GM21447 (cell line): ENCODE data around the gene EDEM3.

ENCODE experiments used
- ATAC-seq: cut with Tn5 transposase; IDR thresholded peaks from one replicate; pipeline ENCODE4 v1.9.1; 2021; ENCODE audit not compliant: unreplicated experiment

Gene EDEM3

DNA sequence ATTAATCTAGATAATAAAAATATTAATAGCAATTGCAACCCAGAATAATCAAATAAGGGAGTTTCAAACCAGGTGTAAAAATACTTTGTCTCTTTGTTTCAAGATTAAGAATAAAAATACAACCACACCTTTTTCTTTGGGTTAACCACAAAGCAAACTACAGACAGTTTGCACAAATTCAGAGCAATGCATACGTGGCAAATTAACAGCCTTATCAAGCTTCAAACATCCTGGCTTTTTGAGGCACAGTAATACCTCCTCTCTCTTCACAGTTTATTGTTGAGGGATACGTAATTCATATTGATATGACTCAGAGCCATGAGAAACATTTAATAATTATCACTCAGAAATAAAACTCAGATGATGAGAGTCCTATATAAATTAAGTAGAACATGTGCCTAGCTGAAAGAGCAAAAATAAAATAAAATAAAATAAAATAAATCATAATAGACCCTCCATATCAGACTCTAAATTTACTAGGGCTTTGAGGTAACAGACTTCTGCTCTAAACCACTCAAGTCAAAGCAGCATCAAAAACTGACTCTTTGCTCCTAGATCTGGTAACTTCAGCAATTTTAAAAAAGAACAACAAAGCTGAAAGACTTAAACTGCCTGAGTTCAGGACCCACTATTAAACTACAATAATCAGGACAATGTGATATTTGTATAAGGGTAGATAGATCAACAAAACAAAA, 11.4 kb downstream of the EDEM3 start:
- no peak for ATAC-seq

GRCh38 chr1:184740344-184740743, 14.3 kb downstream of the EDEM3 start:
- ATAC-seq, result no peak

DNA sequence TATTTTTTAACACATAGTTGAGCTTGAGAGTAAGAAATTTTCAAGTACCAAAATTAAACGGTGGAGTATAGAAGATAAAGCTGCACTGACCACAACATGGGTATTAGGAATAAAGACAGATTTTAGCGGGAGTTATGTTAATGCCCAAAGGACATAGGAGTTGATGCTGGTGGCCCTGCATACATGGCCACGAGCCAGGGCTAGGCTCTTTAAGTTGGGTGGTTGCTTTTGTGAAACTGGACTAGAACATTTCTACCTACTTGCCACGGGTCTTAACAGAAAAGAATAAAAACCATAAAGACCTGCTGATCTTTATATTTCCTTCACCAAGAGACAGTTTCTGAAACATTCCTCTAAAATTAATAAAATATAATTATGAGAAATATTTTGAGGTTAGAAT, 14.9 kb downstream of the EDEM3 start:
- ATAC-seq, result no peak

DNA sequence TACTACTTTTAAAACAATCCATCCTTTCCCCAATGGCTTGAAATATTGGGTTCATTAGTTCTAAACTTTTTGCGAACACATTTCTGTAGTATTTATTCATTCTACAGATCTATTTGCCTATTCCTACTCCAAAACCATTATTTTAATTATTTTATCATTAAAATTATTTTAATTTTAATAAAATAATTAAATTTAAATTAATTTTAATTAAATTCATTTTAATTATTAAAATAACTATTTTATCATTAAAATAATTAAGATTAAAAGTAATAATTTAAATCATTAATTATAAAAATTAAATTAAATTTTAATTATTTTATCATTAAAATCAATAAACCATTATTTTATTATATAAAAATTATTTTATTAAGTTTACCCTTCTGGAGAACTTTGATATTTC, 15.6 kb downstream of the EDEM3 start:
- no peak for ATAC-seq

DNA sequence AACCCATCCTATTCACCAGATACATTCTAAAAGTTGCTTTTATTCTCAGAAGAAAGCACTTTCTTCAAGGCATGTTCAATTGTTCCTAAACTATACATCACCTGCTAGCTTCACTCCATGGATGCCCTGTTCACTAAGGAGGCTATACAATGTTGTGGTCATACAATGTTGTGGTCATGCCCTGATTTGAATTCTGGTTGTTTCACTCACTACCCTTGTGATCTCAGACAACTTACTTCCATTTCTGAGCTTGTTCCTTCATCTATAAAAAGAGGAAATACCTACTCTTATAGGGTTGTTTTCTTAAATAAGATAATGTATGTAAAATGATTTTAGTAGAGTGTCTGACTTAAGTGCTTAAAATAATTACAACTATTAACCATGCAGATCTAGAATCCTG, 19.7 kb downstream of the EDEM3 start:
- ATAC-seq, result peak; percentile 79

DNA sequence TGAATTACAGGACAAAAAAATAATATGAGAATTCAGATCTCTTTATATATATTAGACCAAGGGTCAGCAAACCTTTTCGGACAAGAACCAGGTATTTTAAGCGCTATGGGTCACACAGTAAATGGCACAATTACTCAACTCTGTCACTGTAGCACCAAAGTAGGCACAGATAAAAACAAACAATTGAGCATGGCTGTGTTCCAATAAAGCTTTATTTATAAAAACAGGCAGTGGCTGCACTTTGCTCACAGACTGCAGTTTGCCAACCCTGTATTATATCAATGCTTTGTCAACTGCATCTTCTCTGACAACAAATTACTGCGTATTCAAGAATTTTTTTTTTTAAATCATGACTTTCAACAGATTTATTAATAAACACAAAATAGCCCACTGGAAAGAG, 29.8 kb downstream of the EDEM3 start:
- ATAC-seq, result no peak

GRCh38 chr1:184716158-184716557, 38.5 kb downstream of the EDEM3 start:
- no peak for ATAC-seq

- no peak for ATAC-seq
Measured at GRCh38 chr1:184709418-184709817, 45.2 kb downstream of the EDEM3 start.

DNA sequence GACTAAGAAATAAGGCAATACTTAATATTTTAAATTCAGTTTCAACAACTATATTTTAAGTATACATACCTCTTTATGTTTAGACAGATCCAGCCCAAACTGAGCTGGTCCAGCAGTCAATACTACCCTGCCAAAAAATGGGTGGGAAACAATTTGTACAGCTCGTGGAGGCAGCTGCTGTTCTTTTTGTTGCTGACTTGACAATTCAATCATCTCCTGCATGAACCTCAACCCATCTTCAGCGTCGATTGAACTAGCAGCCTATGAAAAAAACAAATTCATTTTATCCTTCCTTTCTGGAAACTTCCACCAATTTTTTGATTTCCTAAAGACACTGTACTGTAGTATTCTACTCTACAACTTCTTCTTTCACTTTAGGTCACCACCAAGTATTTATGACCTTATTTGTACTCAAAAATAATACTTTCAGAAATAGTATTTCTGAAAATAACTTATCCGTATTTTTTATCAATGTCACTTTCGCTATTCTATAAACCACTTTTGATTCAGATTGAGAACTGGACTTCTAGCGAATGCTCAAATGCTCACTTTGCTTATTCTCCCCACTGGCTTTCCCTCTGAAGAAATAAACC, 46.5 kb downstream of the EDEM3 start:
- no peak for ATAC-seq

- no peak for ATAC-seq
Measured at GRCh38 chr1:184705271-184705670, 49.4 kb downstream of the EDEM3 start.

- no peak for ATAC-seq
Measured at GRCh38 chr1:184701816-184702215, 52.8 kb downstream of the EDEM3 start.

GRCh38 chr1:184698969-184699368, 55.7 kb downstream of the EDEM3 start:
- no peak for ATAC-seq

DNA sequence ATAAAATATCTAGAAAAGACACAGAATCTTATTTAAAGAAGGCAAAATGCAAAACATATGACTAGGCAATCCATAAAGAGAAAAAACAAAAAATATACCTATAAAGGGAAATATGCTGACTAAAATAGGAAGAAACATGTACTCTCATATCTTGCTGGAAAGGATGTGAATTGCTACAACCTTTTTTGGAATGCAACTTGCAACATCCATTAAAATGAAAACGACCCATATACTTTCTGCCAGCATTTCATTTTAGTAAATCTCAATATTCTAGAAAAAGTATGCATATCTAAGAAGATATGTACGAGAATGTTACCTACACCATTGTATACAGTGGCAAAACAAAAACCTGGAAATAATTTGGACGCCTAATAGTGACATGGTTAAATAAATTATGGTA, 56.6 kb downstream of the EDEM3 start:
- no peak for ATAC-seq

GRCh38 chr1:184696403-184696802, 58.3 kb downstream of the EDEM3 start:
- no peak for ATAC-seq

DNA sequence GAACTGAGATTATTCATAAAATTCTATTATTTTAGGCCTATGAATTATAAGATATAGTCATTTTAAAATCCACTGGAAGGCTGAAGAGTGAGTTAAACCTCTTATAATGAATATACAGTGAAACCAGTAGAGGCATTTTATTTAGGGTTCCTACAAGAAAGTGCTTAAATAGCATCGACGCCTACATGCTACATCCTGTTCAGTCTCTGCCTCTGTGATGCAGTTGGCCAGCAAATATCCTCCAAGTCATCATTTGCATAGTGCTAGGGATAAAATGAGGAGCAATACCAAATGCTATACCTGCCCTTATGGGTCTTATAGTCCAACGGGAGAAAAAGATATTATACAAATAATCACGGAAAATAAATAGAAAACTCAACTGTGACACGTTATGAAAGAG, 59.6 kb downstream of the EDEM3 start:
- no peak for ATAC-seq

DNA sequence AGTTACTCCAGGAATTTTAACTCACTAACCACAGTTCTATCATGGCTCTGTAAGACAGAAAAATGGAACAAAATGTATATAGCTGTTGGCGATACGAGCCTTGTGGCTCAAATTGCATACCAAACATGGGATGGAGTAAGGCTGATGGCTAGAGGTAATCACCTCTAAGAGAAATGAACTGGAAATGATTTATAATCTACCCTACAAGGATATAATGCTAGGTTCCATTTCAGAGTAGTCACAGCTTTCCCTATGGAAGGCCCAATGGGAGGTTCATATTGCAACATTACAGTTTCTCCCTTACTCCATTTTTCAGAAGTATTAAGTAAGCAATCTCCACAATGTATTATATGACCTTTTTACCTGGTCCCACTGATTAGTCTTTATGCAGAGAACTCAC, 61.6 kb downstream of the EDEM3 start:
- no peak for ATAC-seq

- no peak for ATAC-seq
Measured at GRCh38 chr1:184691719-184692324, 62.8 kb downstream of the EDEM3 start.

DNA sequence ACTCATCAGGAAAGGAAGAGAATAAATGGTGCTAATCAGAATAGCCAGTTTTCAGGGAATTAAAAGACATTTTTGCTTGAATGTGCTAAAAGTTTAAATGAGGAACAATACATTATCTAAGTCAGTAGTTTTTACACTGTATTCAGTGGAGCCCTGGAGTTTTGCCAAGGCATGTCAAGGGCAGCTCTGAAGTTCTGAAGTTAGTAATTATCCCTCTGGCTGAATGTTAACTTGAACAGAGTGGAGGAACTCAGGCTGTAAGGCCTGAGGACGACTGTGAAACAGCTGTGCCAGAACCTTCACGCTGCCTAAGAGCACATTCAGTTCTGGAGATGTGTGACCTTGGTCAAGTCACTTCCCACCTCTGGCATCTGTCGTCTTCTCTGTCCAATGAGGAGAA, 68.1 kb downstream of the EDEM3 start:
- no peak for ATAC-seq

DNA sequence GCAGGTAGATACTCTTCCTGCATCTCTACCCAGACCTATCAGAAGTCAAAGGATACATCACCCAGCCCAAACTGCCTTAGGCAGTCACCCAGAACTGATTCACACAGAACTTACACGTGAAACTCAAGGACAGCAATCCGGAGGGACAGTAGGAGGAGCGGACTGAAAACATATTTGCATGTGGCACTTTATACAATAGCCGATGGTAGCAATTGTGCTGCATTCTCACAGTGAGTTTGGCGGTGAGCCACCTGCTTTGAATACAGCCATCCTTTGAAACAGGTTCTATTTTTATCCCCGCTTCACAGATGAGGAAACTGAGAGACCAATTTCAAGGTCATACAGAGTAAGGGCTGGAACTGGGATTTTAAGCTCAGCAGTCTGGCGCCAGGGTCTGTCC, 69.5 kb downstream of the EDEM3 start:
- no peak for ATAC-seq

DNA sequence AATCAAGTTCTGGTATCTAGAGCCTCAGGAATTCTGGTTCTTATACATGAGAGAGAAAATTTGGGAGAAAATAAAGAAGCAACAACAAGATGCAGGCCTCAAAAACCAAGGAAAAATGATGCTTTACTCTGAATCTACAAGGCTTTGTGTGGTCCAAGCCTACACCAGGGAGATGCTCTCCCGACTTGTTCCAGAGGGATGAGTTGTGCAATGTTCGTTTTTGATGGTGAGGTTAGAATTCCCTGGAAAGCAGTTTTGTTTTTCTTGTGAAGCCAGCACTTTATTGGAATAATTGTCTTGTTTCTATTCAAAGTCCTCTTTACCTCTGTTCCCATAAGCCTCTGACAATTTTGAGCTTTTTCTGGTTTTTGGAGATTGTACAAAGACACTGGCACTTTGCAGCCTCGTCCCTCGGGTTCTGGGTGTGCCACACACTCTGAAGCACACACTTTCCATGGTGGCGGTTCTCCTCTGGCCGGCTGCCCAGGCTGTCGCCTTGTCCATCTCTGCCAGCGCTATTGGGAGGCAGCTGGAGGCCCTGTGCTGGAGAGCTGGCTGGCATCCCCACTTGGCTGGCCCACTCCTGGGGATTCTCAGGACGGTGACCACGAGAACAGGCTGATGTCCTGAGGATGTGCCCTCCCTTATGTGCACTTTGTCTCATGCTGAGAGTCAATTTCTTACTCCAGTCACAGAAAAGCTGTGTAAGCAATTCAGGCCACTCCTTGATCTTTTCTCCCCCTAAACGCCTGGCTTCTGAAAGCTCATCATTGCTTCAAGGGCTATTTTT, 70.2 kb downstream of the EDEM3 start:
- no peak for ATAC-seq

DNA sequence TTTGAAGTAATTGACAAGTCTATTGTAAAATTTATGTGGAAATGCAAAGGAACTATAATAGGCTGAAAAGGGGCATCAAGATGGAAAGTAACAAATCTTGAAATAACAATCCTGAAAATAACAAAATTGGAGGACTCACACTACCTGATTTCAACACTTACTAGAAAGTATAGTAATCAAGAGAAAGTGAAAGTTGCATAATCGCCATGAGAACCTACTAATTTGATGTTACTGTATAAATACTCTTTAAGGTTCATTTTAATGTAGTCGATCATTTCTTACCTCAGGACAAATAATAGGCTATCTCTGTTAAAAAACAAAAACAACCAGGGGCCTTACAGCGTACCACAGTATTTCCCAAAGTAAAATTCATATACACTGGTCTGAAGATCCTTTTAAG, 71.7 kb downstream of the EDEM3 start:
- no peak for ATAC-seq
